Endothelial cell of umbilical vein (primary cell): Measurements from ENCODE around the gene SPEF1. TPM values are rescaled to one million over a fixed set of nuclear protein-coding genes. Genes with fewer than 3 reads are reported as not detected.

ENCODE experiments used
- BruUV-seq: library from RNA; stranded (reverse); fragments of 400-500 nt; replicated peaks from 2 replicates; lab custom pipeline; 2021; lab: Mats Ljungman, UMichigan
- CTCF ChIA-PET: fragments of 300-600, 350-600 bp; sonication (Branson Sonifier 250); formaldehyde crosslinking; loops from one replicate; lab custom pipeline; 2021; ENCODE audit warnings: antibody characterized with exemption, inconsistent platforms; lab: Charles Lee
- POLR2A ChIA-PET: fragments of 300-600, 350-600 bp; sonication (Branson Sonifier 250); formaldehyde crosslinking; loops from one replicate; lab custom pipeline; 2021; ENCODE audit warnings: antibody characterized with exemption, inconsistent platforms; lab: Charles Lee
- DNase-seq: peaks from one replicate; pipeline ENCODE4 v3.0.0-alpha.2; 2011; ENCODE audit warnings: low read depth, low spot score
- FAIRE-seq: peaks from 2 replicates; lab custom pipeline; 2011; peaks lifted over from hg19 to GRCh38; lab: Jason Lieb, UNC
- H2AFZ ChIP-seq: 2 replicates; pipeline ENCODE4 v1.6.0; 2012; ENCODE audit warnings: low read depth, low read length, control low read depth, inconsistent platforms
- H3K27ac ChIP-seq: 2 replicates; pipeline ENCODE4 v1.5.1; 2011; ENCODE audit warnings: low read depth, mild to moderate bottlenecking, control low read depth, low read length, moderate library complexity; ENCODE audit not compliant: insufficient read depth
- H3K27me3 ChIP-seq, 2 experiments: 2 replicates each; pipeline versions ENCODE4 v1.6.0 to v1.6.1; 2011; ENCODE audit warnings: low read length in 2 of 2, mixed read lengths in 1 of 2; ENCODE audit not compliant: control insufficient read depth in 2 of 2, insufficient read depth in 2 of 2
- H3K36me3 ChIP-seq, 2 experiments: 2 replicates in 1 of 2; 3 replicates in 1 of 2; pipeline ENCODE4 v1.5.1; 2011; ENCODE audit warnings: low read length in 2 of 2, mild to moderate bottlenecking in 1 of 2, moderate library complexity in 1 of 2; ENCODE audit not compliant: control insufficient read depth in 2 of 2, insufficient read depth in 2 of 2; ENCODE audit errors: extremely low read depth in 1 of 2
- H3K4me1 ChIP-seq: 3 replicates; pipeline ENCODE4 v1.5.1; 2011; ENCODE audit warnings: mild to moderate bottlenecking, low read length; ENCODE audit not compliant: control insufficient read depth, insufficient read depth; ENCODE audit errors: extremely low read depth
- H3K4me2 ChIP-seq: 2 replicates; pipeline ENCODE4 v1.6.1; 2011; ENCODE audit warnings: low read length, control low read depth, mixed read lengths; ENCODE audit not compliant: insufficient read depth
- H3K4me3 ChIP-seq, 3 experiments: fragments of 200-600 bp in 1 of 3; sonication (generic), shearing (Covaris generic) in 1 of 3; replicated peaks in 1 of 3; 2 replicates each; pipeline ENCODE4 v1.5.1; 2011 to 2016; ENCODE audit warnings: control low read depth in 3 of 3, low read length in 3 of 3, mild to moderate bottlenecking in 2 of 3, inconsistent platforms in 1 of 3, low read depth in 1 of 3, moderate library complexity in 1 of 3; ENCODE audit not compliant: insufficient read depth in 1 of 3
- H3K79me2 ChIP-seq: 2 replicates; pipeline ENCODE4 v1.6.0; 2012; ENCODE audit warnings: low read length, inconsistent platforms; ENCODE audit not compliant: control insufficient read depth, insufficient read depth
- H3K9ac ChIP-seq: replicated peaks from 2 replicates; pipeline ENCODE3; 2011; ENCODE audit warnings: low read length, control low read depth; ENCODE audit not compliant: insufficient read depth; ENCODE audit errors: extremely low read depth
- H3K9me1 ChIP-seq: replicated peaks from 3 replicates; pipeline ENCODE4 v1.6.0; 2011; ENCODE audit warnings: mild to moderate bottlenecking, low read length; ENCODE audit not compliant: control insufficient read depth, insufficient read depth; ENCODE audit errors: extremely low read depth
- H3K9me3 ChIP-seq: replicated peaks from 2 replicates; pipeline ENCODE4 v1.5.1; 2012; ENCODE audit warnings: low read length, inconsistent platforms; ENCODE audit not compliant: control insufficient read depth, insufficient read depth
- H4K20me1 ChIP-seq: replicated peaks from 2 replicates; pipeline ENCODE3; 2011; ENCODE audit warnings: mild to moderate bottlenecking, low read length; ENCODE audit not compliant: control insufficient read depth, insufficient read depth; ENCODE audit errors: extremely low read depth
- CTCF ChIP-seq, 2 donors: IDR thresholded peaks; 1 replicate in 1 of 2; 2 replicates in 1 of 2; pipeline ENCODE4 v1.5.1; 2011; ENCODE audit warnings: low read length in 2 of 2, mild to moderate bottlenecking in 2 of 2, moderate library complexity in 2 of 2, control low read depth in 1 of 2, inconsistent platforms in 1 of 2, low read depth in 1 of 2; ENCODE audit not compliant: insufficient read depth in 1 of 2; ENCODE audit errors: extremely low read depth in 1 of 2
- EZH2 ChIP-seq: IDR thresholded peaks from 2 replicates; pipeline ENCODE4 v1.6.1; 2012; ENCODE audit warnings: borderline replicate concordance, low read depth, mild to moderate bottlenecking, moderate library complexity, low read length, inconsistent platforms; ENCODE audit not compliant: severe bottlenecking
- FOS ChIP-seq: IDR thresholded peaks from 2 replicates; pipeline ENCODE4 v1.6.1; 2011; ENCODE audit warnings: mild to moderate bottlenecking, low read length, moderate library complexity, borderline replicate concordance; ENCODE audit not compliant: insufficient read depth
- GATA2 ChIP-seq: IDR thresholded peaks from 2 replicates; pipeline ENCODE4 v1.7.0; 2011; ENCODE audit warnings: low read depth, mild to moderate bottlenecking, moderate library complexity, mixed read lengths, low read length; ENCODE audit not compliant: insufficient read length, insufficient read depth
- JUN ChIP-seq: IDR thresholded peaks from 2 replicates; pipeline ENCODE4 v1.6.1; 2011; ENCODE audit warnings: borderline replicate concordance, low read depth; ENCODE audit not compliant: insufficient read length, insufficient read depth
- MAX ChIP-seq: IDR thresholded peaks from 2 replicates; pipeline ENCODE4 v1.6.1; 2011; ENCODE audit not compliant: insufficient read depth, insufficient read length
- MYC ChIP-seq: IDR thresholded peaks from one replicate; pipeline ENCODE4 v1.6.1; 2011; ENCODE audit warnings: mild to moderate bottlenecking, low read depth, low read length
- POLR2A ChIP-seq: IDR thresholded peaks from 2 replicates; pipeline ENCODE4 v1.6.1; 2012; ENCODE audit warnings: low read depth, mild to moderate bottlenecking, control low read depth, low read length
- POLR2AphosphoS5 ChIP-seq: IDR thresholded peaks from 2 replicates; pipeline ENCODE4 v1.6.1; 2012; ENCODE audit warnings: low read depth, mild to moderate bottlenecking, control low read depth, low read length, moderate library complexity; ENCODE audit not compliant: insufficient read depth
- dilution Hi-C: fragments of 300-500 bp; cut with MboI; formaldehyde crosslinking; loops from one replicate; pipeline ENCODE4 v1.15.0; 2019; ENCODE audit warnings: low sequenced_read_pairs; ENCODE audit not compliant: extremely low pct_ligation_motif_present
- intact Hi-C: fragments of 100-400 bp; cut with micrococcal nuclease; formaldehyde crosslinking; loops from one replicate; pipeline ENCODE4 v1.10.0; 2022
- polyA plus RNA-seq, 4 experiments: library from polyadenylated mRNA; depleted of rRNA in 3 of 4; stranded (reverse) in 3 of 4; unstranded in 1 of 4; fragments of >200 nt; gene quantifications; 2 replicates each; pipeline versions ENCODE4 v1.2.1 to v1.2.3, GENCODE V29; 2011 to 2012; ENCODE audit warnings: missing spikeins in 1 of 4
- total RNA-seq: library from RNA; stranded (reverse); gene quantifications from 2 replicates; pipeline ENCODE4 v1.2.3, GENCODE V29; 2021

The SPEF1 gene
- total and polyA plus RNA-seq, 2 donors (not counting 3 experiments of a cell fraction or from before 2014, with no cell fraction given) = 0.07 to 0.44 TPM

GRCh38 chr20:3728354-3728753, 52.9 kb downstream of the SPEF1 start:
- H3K36me3 ChIP-seq = no peaks in the 10 kb centered on the region
- DNase-seq (no peak), FAIRE-seq (no peak)
- no peak overlapping the region for H3K4me2 ChIP-seq
- H3K4me3 ChIP-seq = no peak overlapping the region
- no peaks in the 10 kb centered on the region for H3K9me3 ChIP-seq
- H3K4me1 ChIP-seq = no peaks in the 10 kb centered on the region
- H3K79me2 ChIP-seq = no peaks in the 10 kb centered on the region
- H3K27me3 ChIP-seq = peaks cover 10% of the 10 kb centered on the region in 2 experiments
- H4K20me1 ChIP-seq = no peaks in the 10 kb centered on the region
- dilution Hi-C loops (no loop called here), intact Hi-C loops (no loop called here)
- no peak for TF ChIP-seq EZH2
- TF ChIP-seq CTCF (IDR thresholded peaks at IDR 0.05; ENCODE audit: extremely low read depth in 1 of 2, insufficient read depth in 1 of 2, low read depth in 1 of 2, low read length in 2 of 2) = no peak
- TF ChIP-seq POLR2A = no peak
- TF ChIP-seq POLR2AphosphoS5 = no peak
- no peak for TF ChIP-seq MYC
- no peak for TF ChIP-seq FOS
- no peak for TF ChIP-seq GATA2
- no peak for TF ChIP-seq JUN
- no peak for TF ChIP-seq MAX
- no peak overlapping the region for H2AFZ ChIP-seq
- no peaks in the 10 kb centered on the region for H3K9me1 ChIP-seq
- no TSS peak for BruUV-seq
- ChIA-PET CTCF (interaction anchor here (1.0 to 7.2 kb wide), 6 partner anchors 11 to 126 kb away, joined by 4 to 40 read pairs (median 8); no protein-coding TSS in a partner anchor), POLR2A (no interaction called here)
- no peak overlapping the region for H3K9ac ChIP-seq
- no peak overlapping the region for H3K27ac ChIP-seq

Other genes starting within 250 kb of the SPEF1 start
- gene GFRA4, start 118.0 kb downstream of the SPEF1 start, total RNA-seq = not detected in 2 replicates
- gene GFRA4, start 118.0 kb downstream of the SPEF1 start, polyA plus RNA-seq = not detected in 2 replicates
- 0.18 TPM in 1 of 2 replicates, not detected in the other for gene ADAM33, start 99.4 kb downstream of the SPEF1 start, total RNA-seq
- gene ADAM33, start 99.4 kb downstream of the SPEF1 start, polyA plus RNA-seq = 0.06 TPM in 2 replicates
- gene SIGLEC1, start 68.8 kb downstream of the SPEF1 start, total RNA-seq = not detected in 2 replicates
- gene SIGLEC1, start 68.8 kb downstream of the SPEF1 start, polyA plus RNA-seq = not detected in 2 replicates
- 3.4 and 6.6 TPM in 2 replicates for gene HSPA12B, start 48.8 kb downstream of the SPEF1 start, total RNA-seq
- gene HSPA12B, start 48.8 kb downstream of the SPEF1 start, polyA plus RNA-seq = 3.6 and 3.7 TPM in 2 replicates
- 55.0 and 55.8 TPM in 2 replicates for gene ADISSP, start 13.7 kb downstream of the SPEF1 start, total RNA-seq
- 67.5 and 77.3 TPM in 2 replicates for gene ADISSP, start 13.7 kb downstream of the SPEF1 start, polyA plus RNA-seq
- 82.2 and 90.3 TPM in 2 replicates for gene CENPB, start 5.3 kb upstream of the SPEF1 start, total RNA-seq
- gene CENPB, start 5.3 kb upstream of the SPEF1 start, polyA plus RNA-seq = 30.4 and 35.7 TPM in 2 replicates
- 62.2 and 76.5 TPM in 2 replicates for gene CDC25B, start 14.9 kb upstream of the SPEF1 start, total RNA-seq
- 45.3 and 46.7 TPM in 2 replicates for gene CDC25B, start 14.9 kb upstream of the SPEF1 start, polyA plus RNA-seq
- 19.2 and 22.0 TPM in 2 replicates for gene AP5S1, start 39.1 kb upstream of the SPEF1 start, total RNA-seq
- 15.7 and 20.1 TPM in 2 replicates for gene AP5S1, start 39.1 kb upstream of the SPEF1 start, polyA plus RNA-seq
- gene MAVS, start 65.4 kb upstream of the SPEF1 start, total RNA-seq = 35.1 and 40.7 TPM in 2 replicates
- gene MAVS, start 65.4 kb upstream of the SPEF1 start, polyA plus RNA-seq = 17.9 and 18.8 TPM in 2 replicates
- gene PANK2, start 107.9 kb upstream of the SPEF1 start, total RNA-seq = 54.3 and 55.3 TPM in 2 replicates
- gene PANK2, start 107.9 kb upstream of the SPEF1 start, polyA plus RNA-seq = 18.4 and 18.9 TPM in 2 replicates
- 9.0 and 11.7 TPM in 2 replicates for gene RNF24, start 234.1 kb upstream of the SPEF1 start, total RNA-seq
- gene RNF24, start 234.1 kb upstream of the SPEF1 start, polyA plus RNA-seq = 4.1 and 4.5 TPM in 2 replicates